ENCODE data around the gene TGFB2. TPM values are rescaled to one million over a fixed set of nuclear protein-coding genes. Genes with fewer than 3 reads are reported as not detected.
A peak's percentile ranks its signal among the peaks of the same experiment; 100 is the strongest.

TGFB2 gene
- total RNA-seq, 2 donors from 2014 or later = 4.3 to 8.7 TPM

GRCh38 chr1:218480588-218481099 is 135.5 kb downstream of the TGFB2 start:
- H3K27me3 ChIP-seq = no peaks in the 10 kb centered on the region
- DNase-seq (ENCODE audit: low spot score) = no peak
- no peaks in the 10 kb centered on the region for H3K36me3 ChIP-seq
- no peak overlapping the region for H3K4me3 ChIP-seq
- TF ChIP-seq CTCF (IDR thresholded peaks at IDR 0.05) = no peak
- no peaks in the 10 kb centered on the region for H3K9me3 ChIP-seq
- H3K4me1 ChIP-seq = peaks cover 0 to 12% of the 10 kb centered on the region in 2 donors
- H3K27ac ChIP-seq = peak overlapping the region; percentile 29 to 55

GRCh38 chr1:218481116-218481775 is 136.1 kb downstream of the TGFB2 start:
- DNase-seq (ENCODE audit: low spot score) = no peak
- Histone ChIP-seq H3K36me3 (no peaks in the 10 kb centered on the region), H3K27me3 (no peaks in the 10 kb centered on the region), H3K4me3 (no peak overlapping the region), H3K27ac (no peak overlapping the region), H3K4me1 (peaks cover 0 to 11% of the 10 kb centered on the region in 2 donors), H3K9me3 (no peaks in the 10 kb centered on the region)
- no peak for TF ChIP-seq CTCF (IDR thresholded peaks at IDR 0.05)

DNA sequence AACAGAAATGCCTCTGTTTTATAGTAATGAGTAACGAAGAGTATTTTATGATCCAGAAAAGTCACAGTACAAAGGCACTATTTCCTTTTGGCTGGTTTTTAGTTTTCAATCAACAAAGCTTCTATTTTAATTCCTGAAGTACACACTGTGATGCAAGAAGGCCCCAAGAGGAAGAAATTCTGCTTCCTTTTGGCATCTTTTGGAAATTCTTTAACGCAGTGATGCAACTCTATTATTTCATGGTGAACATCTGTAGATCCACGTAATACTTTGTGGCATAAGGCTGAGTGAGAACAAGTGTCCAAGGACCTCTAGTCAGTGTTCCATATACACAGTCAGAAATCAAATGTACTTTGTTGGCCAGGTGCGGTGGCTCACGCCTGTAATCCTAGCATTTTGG is 137.5 kb downstream of the TGFB2 start:
- Histone ChIP-seq H3K9me3 (no peaks in the 10 kb centered on the region), H3K36me3 (no peaks in the 10 kb centered on the region), H3K4me1 (peaks cover 0 to 11% of the 10 kb centered on the region in 2 donors), H3K27ac (peak overlapping the region in 1 of 2 donors; percentile 44), H3K4me3 (no peak overlapping the region), H3K27me3 (no peaks in the 10 kb centered on the region)
- DNase-seq (ENCODE audit: low spot score) = no peak
- TF ChIP-seq CTCF (IDR thresholded peaks at IDR 0.05) = no peak

DNA sequence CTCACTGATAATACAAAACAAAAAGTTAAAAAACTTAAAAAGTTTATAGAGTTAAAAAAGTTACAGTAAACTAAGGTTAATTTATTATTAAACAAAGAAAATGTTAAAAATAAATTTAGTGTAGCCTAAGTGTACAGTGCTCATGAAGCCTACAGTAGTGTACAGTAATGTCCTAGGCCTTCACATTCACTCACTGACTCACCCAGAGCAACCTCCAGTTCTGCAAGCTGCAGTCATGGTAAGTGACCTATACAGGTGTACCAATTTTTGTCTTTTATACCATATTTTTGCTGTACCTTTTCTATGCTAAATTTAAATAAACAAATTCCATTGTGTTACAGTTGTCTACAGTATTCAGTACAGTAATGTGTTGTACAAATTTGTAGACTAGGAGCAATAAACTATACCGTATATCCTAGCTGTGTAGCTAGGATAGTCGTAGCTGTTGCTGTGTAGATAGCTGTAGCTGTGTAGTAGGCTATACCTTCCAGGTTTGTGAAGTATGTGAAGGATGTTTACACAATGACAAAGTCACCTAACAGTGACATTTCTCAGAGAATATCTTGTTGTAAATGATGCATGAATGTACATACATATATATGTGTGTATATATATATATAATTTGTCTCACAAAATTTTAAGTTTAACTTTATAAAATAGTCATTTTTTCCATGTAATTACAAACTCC is 140.2 kb downstream of the TGFB2 start:
- H3K4me3 ChIP-seq = no peak overlapping the region
- no peaks in the 10 kb centered on the region for H3K9me3 ChIP-seq
- no peak overlapping the region for H3K27ac ChIP-seq
- no peak for DNase-seq (ENCODE audit: low spot score)
- H3K27me3 ChIP-seq = no peaks in the 10 kb centered on the region
- no peaks in the 10 kb centered on the region for H3K36me3 ChIP-seq
- no peak for TF ChIP-seq CTCF (IDR thresholded peaks at IDR 0.05)
- H3K4me1 ChIP-seq = peaks cover 0 to 6% of the 10 kb centered on the region in 2 donors

DNA sequence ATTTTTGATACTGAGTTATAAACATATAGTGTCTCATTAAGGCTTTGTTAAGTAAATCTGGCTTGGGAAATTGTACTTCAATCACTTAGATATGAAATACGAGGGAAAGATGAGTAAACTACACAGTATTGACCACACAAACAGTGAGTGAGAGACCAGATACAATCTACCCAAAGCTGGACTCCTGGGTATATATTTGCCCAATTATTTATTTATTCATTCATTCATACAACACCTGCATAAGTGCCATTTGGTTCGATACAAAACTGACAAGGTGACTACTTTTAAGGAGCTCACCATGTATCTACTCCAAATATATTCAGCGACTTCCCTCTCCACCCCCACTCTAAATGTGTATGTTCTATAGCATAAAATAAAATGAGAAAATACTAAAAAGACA is 143.4 kb downstream of the TGFB2 start:
- Histone ChIP-seq H3K27me3 (no peaks in the 10 kb centered on the region), H3K4me1 (peaks cover 0 to 6% of the 10 kb centered on the region in 2 donors), H3K36me3 (no peaks in the 10 kb centered on the region), H3K4me3 (no peak overlapping the region), H3K27ac (no peak overlapping the region), H3K9me3 (no peaks in the 10 kb centered on the region)
- DNase-seq (ENCODE audit: low spot score) = no peak
- TF ChIP-seq CTCF (IDR thresholded peaks at IDR 0.05) = no peak

Data from right atrium auricular region (tissue), 2 donors.